WERI-Rb-1 (cell line): Measurements from ENCODE around the gene LMO1.
A peak's percentile ranks its signal among the peaks of the same experiment; 100 is the strongest.

Experiments used
- DNase-seq: peaks from one replicate; pipeline ENCODE4 v3.0.0-alpha.2; 2020
- H3K27ac ChIP-seq: fragments of 250-450 bp; sonication (Bioruptor Pico); 2 replicates; pipeline ENCODE4 v1.5.1; 2020; ENCODE audit warnings: mild to moderate bottlenecking, moderate library complexity
- H3K27me3 ChIP-seq: fragments of 250-450 bp; sonication (Bioruptor Pico); 2 replicates; pipeline ENCODE4 v1.5.1; 2021; ENCODE audit warnings: mild to moderate bottlenecking, low read depth, moderate library complexity; ENCODE audit not compliant: insufficient read depth, severe bottlenecking
- H3K36me3 ChIP-seq: fragments of 250-450 bp; sonication (Bioruptor Pico); 2 replicates; pipeline ENCODE4 v1.5.1; 2020; ENCODE audit warnings: mild to moderate bottlenecking, moderate library complexity
- H3K4me3 ChIP-seq: 2 replicates; pipeline ENCODE4 v1.5.1; 2011; ENCODE audit warnings: low read depth, mild to moderate bottlenecking, control low read depth, low read length
- H3K9me3 ChIP-seq: fragments of 250-450 bp; sonication (Bioruptor Pico); 2 replicates; pipeline ENCODE4 v1.5.1; 2021; ENCODE audit warnings: mild to moderate bottlenecking, moderate library complexity; ENCODE audit not compliant: severe bottlenecking
- CTCF ChIP-seq: IDR thresholded peaks from 2 replicates; pipeline ENCODE4 v1.5.1; 2011; ENCODE audit warnings: low read depth, mild to moderate bottlenecking, control low read depth, inconsistent platforms, low read length

The LMO1 gene

DNA sequence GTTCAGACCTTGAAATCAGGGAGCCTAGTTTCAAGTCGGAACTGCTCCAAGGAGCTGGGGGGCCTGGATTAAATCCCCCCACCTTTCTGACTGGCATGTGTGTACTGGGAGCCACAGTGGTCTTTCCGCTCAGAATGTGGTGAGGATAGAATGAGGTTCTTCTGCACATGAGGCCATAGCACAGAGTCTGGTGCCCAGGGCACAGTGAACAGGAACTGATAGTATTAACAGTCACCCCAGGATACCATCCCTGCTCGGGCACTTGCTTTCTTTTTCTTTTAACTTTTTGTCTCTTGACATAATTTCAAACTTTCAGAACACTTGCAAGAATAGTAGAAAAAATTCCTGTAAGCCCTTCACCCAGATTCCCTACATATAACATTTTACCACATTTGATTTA lies 28.8 kb downstream of the LMO1 start:
- no peak for TF ChIP-seq CTCF
- H3K27ac ChIP-seq: peak overlapping the region; percentile 83
- H3K9me3 ChIP-seq: no peaks in the 10 kb centered on the region
- no peak overlapping the region for H3K4me3 ChIP-seq
- peaks cover 7% of the 10 kb centered on the region for H3K36me3 ChIP-seq
- no peaks in the 10 kb centered on the region for H3K27me3 ChIP-seq
- no peak for DNase-seq

DNA sequence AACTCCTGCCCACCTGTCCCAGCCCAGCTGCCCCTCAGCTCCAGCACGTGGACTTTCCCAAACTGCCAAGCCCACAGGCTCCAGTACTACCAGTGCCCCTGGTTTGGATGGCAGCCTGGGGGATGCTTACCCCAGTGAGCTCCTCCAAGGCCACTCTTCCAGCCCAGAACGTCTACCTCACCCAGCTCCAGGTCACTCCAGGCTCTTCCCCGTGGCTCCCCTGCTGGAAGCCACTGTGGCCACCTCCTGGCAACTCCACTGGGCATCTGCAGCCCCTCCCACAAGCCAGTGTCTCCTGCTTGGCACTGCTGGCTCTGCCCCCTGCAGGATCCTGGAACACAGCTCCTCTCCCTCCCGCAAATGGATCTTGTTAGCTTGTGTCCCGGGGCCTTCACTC lies 29.3 kb downstream of the LMO1 start:
- Histone ChIP-seq H3K4me3 (no peak overlapping the region), H3K36me3 (peaks cover 7% of the 10 kb centered on the region), H3K27ac (peak overlapping the region; percentile 83), H3K9me3 (no peaks in the 10 kb centered on the region), H3K27me3 (no peaks in the 10 kb centered on the region)
- DNase-seq: no peak
- TF ChIP-seq CTCF: peak; percentile 15; the same call in 1 of the 2 replicates

DNA sequence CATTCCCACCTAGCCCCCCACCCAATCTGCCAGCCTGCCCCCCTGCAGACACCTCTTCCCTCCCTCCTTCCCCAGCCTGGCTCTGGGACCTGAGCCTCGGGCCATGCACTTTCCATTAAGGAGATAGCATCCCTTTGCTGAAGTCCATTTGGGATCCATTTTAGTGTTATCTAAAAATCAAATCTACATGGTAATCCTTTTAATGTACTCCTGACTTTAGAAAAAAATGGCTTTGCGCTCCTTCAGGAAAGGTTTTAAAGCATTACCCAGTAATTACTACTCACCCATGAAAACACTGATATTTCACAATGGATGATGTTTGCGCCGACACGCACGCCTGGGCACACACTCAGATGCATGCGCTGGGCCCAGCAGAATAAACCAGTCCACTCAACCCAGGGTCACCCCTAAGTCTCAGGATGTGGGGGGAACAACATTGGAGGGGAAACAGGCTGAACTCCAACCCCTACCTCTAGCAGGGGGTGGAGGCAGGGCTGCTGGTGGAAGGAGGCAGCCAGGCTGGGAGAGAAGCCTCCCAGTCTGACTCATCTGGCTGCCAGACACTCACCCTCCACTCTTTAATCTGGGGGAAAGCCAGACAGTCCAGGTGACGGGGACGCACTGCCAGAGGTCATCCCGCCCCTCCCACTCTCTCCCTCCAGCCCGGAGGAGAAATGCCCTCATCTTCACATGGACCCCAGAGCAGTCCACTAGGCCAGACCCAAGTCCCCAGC lies 29.8 kb downstream of the LMO1 start:
- H3K27ac ChIP-seq: peak overlapping the region; percentile 83
- no peak for TF ChIP-seq CTCF
- H3K36me3 ChIP-seq: peaks cover 9% of the 10 kb centered on the region
- H3K27me3 ChIP-seq: no peaks in the 10 kb centered on the region
- H3K9me3 ChIP-seq: no peaks in the 10 kb centered on the region
- no peak overlapping the region for H3K4me3 ChIP-seq
- DNase-seq: peak; percentile 86

DNA sequence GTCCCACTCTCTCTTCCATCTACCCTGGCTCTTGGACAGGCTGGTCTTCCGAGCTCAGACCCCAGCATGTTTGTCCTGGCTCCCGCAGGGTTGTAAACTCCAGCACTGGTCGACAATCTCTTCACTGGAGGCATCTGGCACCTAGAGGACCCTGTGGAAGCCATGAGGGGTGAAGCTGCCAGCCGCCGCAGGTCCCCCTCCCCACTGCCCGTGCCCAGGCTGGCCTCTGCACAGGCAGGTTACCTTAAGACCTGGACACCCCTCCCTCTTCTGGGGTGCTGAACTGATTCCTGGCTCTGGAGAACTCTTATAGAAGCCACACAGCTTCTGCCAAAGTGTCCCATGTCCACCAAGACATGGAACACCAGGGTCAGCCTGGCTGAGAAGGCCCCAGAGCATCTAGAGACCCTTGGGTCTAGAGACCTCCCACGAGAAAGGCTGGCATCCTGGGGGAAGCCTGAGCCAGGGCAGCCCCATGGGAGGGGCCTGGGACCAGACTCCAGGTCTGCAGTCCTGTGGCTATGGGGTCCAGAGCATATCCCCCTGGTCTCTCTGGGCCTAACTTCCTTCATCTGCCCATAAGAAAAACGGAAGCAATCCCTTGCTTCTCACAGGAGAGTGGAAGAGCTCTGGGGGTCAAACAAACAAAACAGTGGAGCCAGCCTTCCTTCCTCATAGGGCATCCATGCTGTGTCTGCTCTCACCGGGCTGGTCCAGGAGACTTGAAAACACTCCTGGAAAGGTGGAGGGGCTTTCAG lies 30.6 kb downstream of the LMO1 start:
- H3K9me3 ChIP-seq: no peaks in the 10 kb centered on the region
- no peak for DNase-seq
- H3K27me3 ChIP-seq: no peaks in the 10 kb centered on the region
- TF ChIP-seq CTCF: no peak
- H3K4me3 ChIP-seq: no peak overlapping the region
- H3K36me3 ChIP-seq: peaks cover 9% of the 10 kb centered on the region
- H3K27ac ChIP-seq: peak overlapping the region; percentile 83

- peaks cover 9% of the 10 kb centered on the region for H3K36me3 ChIP-seq
- H3K27ac ChIP-seq: peak overlapping the region; percentile 83
- no peaks in the 10 kb centered on the region for H3K9me3 ChIP-seq
- no peaks in the 10 kb centered on the region for H3K27me3 ChIP-seq
- no peak overlapping the region for H3K4me3 ChIP-seq
- DNase-seq: no peak
- TF ChIP-seq CTCF: no peak
Observed at GRCh38 chr11:8232414-8232813, 31.3 kb downstream of the LMO1 start.
